GM12874 (cell line): ENCODE measurements around the gene PLEKHA8.

ENCODE experiments used
- TF ChIP-seq, protein P1 (sequence below): IDR thresholded peaks from 2 replicates; pipeline ENCODE4 v1.5.1; 2011; ENCODE audit warnings: low read depth, mild to moderate bottlenecking, control low read depth, low read length, moderate library complexity; ENCODE audit not compliant: insufficient read depth

Gene PLEKHA8

DNA sequence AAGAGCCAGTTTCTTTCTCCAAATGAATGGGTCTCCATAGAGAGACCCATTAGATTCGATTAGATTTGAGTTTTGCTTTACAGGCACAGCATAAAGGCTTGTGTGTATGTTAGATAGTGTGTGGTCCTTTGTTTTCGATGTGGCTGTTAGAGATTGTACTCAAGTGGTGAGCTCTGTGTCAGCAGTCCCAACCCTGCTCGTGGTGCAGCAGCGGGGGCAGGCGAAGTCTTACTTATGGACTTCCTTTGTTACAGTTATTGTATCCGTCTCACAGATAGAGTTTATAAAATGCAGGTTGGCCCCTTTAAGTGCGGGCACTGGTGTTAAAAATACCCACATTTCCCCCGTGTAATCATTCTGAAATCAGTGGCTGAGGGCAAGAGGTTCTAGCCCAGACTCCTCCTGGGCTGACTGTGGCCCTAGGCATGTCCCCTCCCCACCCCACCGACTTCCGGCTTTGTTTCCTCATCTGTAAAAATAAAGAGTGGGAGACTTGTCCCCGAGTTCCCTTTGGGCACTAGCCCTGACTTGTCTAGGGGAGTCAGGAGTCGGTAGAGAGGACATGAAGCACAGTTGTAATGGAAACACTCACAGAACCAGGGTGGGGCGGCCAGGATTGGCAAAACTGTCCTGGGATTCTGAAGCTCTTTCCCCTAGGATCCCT lies 135.2 kb downstream of the PLEKHA8 start:
- TF ChIP-seq, protein P1, sequence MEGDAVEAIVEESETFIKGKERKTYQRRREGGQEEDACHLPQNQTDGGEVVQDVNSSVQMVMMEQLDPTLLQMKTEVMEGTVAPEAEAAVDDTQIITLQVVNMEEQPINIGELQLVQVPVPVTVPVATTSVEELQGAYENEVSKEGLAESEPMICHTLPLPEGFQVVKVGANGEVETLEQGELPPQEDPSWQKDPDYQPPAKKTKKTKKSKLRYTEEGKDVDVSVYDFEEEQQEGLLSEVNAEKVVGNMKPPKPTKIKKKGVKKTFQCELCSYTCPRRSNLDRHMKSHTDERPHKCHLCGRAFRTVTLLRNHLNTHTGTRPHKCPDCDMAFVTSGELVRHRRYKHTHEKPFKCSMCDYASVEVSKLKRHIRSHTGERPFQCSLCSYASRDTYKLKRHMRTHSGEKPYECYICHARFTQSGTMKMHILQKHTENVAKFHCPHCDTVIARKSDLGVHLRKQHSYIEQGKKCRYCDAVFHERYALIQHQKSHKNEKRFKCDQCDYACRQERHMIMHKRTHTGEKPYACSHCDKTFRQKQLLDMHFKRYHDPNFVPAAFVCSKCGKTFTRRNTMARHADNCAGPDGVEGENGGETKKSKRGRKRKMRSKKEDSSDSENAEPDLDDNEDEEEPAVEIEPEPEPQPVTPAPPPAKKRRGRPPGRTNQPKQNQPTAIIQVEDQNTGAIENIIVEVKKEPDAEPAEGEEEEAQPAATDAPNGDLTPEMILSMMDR, result no peak

DNA sequence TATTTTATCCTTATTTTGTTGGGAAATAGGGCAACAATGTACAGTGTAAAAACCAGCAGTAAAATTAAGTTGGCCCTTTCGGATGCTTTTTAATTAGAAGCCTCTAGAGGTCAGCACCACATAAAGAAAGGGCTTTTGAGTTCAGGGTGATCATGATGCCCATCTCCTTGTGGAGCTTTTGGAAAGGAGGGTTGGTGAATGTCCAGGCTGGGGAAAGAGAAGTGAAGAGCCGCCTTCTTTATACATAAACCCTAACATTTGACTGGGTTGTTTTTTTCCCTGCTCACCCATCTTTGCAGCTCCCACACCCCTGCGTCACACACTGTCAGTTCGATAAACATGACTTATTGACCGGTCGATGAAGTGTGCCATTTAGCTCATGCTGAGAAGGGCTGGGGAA lies 136.4 kb downstream of the PLEKHA8 start:
- TF ChIP-seq, protein P1, result peak; percentile 50

DNA sequence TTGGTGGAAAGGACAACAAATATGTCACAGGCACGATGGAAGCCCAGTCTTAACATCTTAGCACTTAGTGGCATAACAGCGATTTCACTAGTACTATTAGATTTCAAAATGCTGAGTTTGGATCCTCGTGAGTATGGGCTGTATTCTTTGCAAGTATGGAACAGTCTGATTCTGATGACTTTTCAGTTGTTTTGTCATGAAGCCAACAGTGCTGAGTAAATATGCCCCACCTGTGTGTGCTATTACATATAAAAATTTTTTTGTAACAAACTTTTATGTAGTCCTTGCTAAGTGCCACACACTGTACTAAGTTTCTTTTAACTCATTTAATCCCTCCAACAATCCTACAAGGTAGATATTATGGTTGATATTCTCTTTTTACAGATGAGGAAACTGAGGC lies 137.4 kb downstream of the PLEKHA8 start:
- TF ChIP-seq, protein P1, result no peak

DNA sequence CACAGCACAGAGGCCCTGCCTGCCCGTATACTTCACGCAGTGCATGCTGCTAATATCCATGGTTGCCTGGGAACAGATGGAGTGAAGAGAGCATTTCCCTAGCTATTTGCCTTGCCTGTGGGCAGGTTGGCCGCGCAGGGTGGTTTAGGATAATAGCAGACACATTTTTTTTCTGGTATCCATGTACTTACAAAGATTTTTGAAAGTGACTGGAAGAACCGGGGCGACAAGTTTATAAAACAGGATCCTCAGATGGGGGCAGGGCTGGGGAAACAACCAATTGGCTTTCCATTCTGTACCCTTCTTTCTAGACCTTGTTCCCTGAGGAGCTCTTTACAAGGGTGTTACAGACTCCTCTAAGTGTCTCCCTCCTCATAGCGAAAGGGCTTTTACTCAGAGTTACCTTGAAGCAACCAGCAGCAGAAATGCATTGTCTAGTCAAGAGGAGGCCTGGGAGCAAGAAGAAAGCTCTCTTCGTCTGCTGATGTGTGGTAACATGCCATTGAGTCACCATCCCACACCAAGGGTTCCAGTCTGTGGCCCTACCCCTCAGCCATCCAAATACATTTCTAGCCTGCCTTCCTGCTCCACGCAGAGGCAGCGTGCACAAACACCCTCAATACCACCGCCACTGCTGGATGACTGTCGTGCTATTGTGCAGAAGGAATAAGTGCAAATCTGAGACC lies 138.1 kb downstream of the PLEKHA8 start:
- TF ChIP-seq, protein P1, result no peak

DNA sequence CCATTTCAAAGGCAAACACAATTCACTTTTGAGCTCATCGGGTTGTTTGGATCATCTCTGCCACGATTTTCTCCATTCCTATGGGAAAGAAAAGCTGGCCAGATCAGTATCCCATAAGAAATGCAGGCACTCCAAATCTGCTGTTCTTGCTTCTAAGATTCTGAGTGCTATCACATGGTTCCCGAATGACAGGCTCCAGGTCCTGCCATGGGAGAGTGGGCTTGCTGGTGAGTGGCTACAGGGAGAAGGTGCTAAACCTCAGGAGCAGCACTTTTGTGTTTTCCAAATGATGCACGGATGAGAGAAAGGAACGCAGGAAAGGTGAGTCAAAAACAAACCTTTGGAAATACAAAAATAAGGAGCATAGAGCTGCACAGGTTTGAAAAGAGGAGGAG lies 138.6 kb downstream of the PLEKHA8 start:
- TF ChIP-seq, protein P1, result no peak

DNA sequence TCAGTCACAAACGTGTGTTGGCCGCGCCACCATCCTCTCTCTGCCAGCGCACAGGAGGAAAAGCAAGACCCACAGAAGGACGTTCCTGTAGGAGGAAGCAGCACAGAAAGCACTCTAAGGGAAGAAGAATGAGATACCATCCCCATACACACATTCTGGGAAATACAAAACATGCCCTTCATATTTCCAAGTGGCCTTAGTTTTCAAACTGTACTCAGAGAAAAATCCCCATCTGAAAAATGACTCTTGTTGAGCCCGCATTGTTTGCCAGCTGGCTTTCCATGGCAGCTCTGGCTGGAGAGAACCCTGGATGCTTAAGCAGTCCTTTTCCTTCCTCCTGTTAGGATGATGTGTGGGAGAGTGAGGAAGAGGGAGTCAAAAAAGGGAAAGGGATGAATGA lies 139.7 kb downstream of the PLEKHA8 start:
- TF ChIP-seq, protein P1, result no peak

DNA sequence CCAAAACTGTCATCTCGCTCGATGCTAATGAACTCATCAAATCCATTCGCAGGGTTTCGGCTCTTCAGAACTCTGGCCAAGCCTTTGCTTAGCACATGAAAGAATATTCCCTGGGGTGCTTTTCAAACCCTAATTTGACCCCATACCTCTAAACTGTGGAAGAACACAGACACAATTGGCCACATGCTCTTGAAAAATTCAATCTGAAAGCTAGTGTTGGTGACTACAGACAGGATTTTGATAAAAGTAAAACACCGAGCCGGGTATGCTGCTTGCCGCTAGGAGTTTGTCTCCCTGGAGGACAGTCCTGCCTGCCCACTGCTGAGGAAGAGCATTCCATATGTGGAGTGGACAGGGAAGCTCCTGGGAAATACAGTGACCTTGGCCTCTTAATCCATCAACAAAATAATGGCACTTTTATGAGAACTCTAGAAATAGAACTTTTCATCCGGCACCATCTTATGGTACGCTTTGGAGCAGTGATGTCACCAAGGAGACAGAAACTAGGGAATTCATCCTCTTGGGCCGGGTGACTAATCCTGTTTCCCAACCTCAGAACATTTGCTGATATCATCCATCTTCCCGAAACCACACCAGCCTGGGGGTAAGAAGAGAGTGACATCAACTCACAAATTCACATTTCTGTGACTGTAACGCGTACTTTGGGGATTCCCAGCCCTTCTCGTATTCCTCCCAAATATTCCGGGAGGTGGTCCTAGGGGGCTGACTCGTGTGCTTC lies 140.8 kb downstream of the PLEKHA8 start:
- TF ChIP-seq, protein P1, result no peak
